GM12891 (cell line): ENCODE measurements around the gene POLR2J.

ENCODE experiments used
- DNase-seq: peaks from one replicate; pipeline ENCODE4 v3.0.0; 2011; ENCODE audit warnings: low spot score; ENCODE audit not compliant: insufficient read length
- FAIRE-seq: peaks from 2 replicates; lab custom pipeline; 2011; peaks lifted over from hg19 to GRCh38; lab: Jason Lieb, UNC
- PAX5 ChIP-seq: IDR thresholded peaks from 2 replicates; pipeline ENCODE4 v1.6.1; 2011; ENCODE audit warnings: low read length, moderate library complexity, mild to moderate bottlenecking; ENCODE audit not compliant: insufficient read depth, severe bottlenecking
- POLR2A ChIP-seq: IDR thresholded peaks from 2 replicates; pipeline ENCODE4 v1.6.1; 2011; ENCODE audit warnings: low read depth, low read length, control low read depth
- POLR2AphosphoS5 ChIP-seq: IDR thresholded peaks from 2 replicates; pipeline ENCODE4 v1.6.1; 2011; ENCODE audit warnings: low read depth, low read length, control low read depth
- POU2F2 ChIP-seq: IDR thresholded peaks from 2 replicates; pipeline ENCODE4 v1.6.1; 2011; ENCODE audit warnings: low read depth, mild to moderate bottlenecking, control low read depth, low read length, moderate library complexity
- SPI1 ChIP-seq: IDR thresholded peaks from 2 replicates; pipeline ENCODE4 v1.6.1; 2011; ENCODE audit warnings: low read depth, low read length, control low read depth
- TAF1 ChIP-seq: IDR thresholded peaks from 2 replicates; pipeline ENCODE4 v1.6.1; 2011; ENCODE audit warnings: low read depth, low read length, control low read depth

Gene POLR2J

GRCh38 chr7:102473271-102473991 is 5.3 kb downstream of the POLR2J start:
- TF ChIP-seq POLR2AphosphoS5 (no peak), TAF1 (no peak), POU2F2 (no peak), POLR2A (no peak), SPI1 (no peak), PAX5 (no peak)
- FAIRE-seq = no peak
- no peak for DNase-seq

- FAIRE-seq (no peak), DNase-seq (no peak)
- no peak for TF ChIP-seq SPI1
- peak; percentile 16; the same call in 1 of the 2 replicates for TF ChIP-seq POLR2AphosphoS5
- 0 out of 2 replicates have a peak, but pooled peaks have one; percentile 26 for TF ChIP-seq POLR2A
- TF ChIP-seq POU2F2 = 0 out of 2 replicates have a peak, but pooled peaks have one; percentile 0
These were observed 6.3 kb downstream of the POLR2J start for GRCh38 chr7:102472126-102473041.

GRCh38 chr7:102471791-102472125 is 7.0 kb downstream of the POLR2J start:
- no peak for FAIRE-seq
- TF ChIP-seq POU2F2 (peak; percentile 9; the same call in 1 of the 2 replicates), SPI1 (no peak)
- no peak for DNase-seq

- FAIRE-seq (no peak), DNase-seq (no peak)
- TF ChIP-seq PAX5 (no peak), POLR2AphosphoS5 (no peak), POLR2A (no peak; the same call in 1 of the 2 replicates), SPI1 (no peak), POU2F2 (no peak), TAF1 (no peak)
These were observed 8.5 kb downstream of the POLR2J start for GRCh38 chr7:102469972-102470825.

GRCh38 chr7:102469351-102469971 is 9.3 kb downstream of the POLR2J start:
- FAIRE-seq = no peak
- TF ChIP-seq POLR2AphosphoS5 (no peak), TAF1 (no peak), PAX5 (no peak), SPI1 (no peak), POLR2A (no peak), POU2F2 (no peak)
- no peak for DNase-seq

GRCh38 chr7:102468478-102469350 is 10.0 kb downstream of the POLR2J start:
- no peak for DNase-seq
- FAIRE-seq = no peak

GRCh38 chr7:102467581-102468477 is 10.9 kb downstream of the POLR2J start:
- no peak for DNase-seq
- no peak for FAIRE-seq
- TF ChIP-seq PAX5 (no peak), POU2F2 (no peak), POLR2A (no peak), SPI1 (no peak), POLR2AphosphoS5 (no peak), TAF1 (no peak)

More at GRCh38 chr7:102468478-102469350, 10.0 kb downstream of the POLR2J start:
- TF ChIP-seq POU2F2 (no peak), PAX5 (no peak), TAF1 (no peak), POLR2AphosphoS5 (no peak), SPI1 (no peak), POLR2A (no peak)
